CD4-positive, alpha-beta T cell treated with Interleukin-6 for 4 hours (primary cell): Measurements from ENCODE around the gene RNF152.
"Not testable (repeated sequence)": the region's sequence is repeated elsewhere in the genome, so short reads cannot be mapped to it uniquely, and the experiment has no call there.

Source experiments
- DNase-seq: peaks from one replicate; pipeline ENCODE4 v3.0.0-alpha.2; 2020; ENCODE audit warnings: mixed read lengths

Gene RNF152

DNA sequence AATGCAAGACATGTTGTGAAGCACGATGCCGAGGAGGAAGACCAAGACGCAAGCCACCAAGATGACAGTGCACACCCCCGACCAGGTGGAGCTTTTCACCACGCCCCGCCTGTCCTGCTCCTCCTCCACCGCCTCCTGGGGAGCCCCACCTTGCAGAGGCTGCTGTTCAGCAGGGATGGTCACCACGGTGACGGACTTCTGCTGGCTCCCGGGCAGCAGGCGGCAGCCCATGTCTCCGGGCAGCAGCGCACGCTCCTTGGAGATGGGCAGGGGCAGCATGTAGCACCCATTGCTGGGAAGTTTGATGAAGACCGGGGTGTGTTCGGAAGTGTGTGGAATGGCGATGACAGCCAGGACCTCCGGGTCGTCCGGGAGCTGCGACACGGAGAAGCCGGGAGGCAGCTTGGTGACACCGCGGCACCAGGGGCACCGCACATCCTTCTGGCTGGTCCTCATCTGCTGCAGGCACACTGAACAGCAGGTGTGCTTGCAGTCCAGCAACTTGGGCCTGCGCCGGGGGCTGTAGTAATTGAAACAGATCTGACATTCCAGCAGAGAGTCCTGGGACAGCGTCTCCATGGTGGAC lies 76.8 kb downstream of the RNF152 start:
- DNase-seq = no peak

DNA sequence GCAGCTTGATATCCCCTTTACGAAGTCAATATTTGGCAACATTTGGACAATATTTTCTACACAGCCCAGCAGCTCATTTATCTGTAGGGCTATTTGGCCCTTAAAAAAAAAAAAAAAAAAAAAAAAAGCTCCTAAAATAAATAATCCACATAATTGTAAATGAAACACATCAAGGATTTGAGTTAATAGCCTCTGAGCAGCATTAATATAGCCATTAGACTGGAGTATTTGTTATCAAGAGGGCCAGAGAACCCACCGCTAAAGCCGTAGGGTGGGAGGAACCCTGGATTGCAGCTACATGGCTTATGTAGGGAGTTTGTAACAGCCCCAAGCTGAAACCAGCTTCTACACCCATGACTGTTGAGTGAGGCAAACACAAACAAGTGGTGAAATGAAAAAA lies 84.5 kb downstream of the RNF152 start:
- DNase-seq = no peak

DNA sequence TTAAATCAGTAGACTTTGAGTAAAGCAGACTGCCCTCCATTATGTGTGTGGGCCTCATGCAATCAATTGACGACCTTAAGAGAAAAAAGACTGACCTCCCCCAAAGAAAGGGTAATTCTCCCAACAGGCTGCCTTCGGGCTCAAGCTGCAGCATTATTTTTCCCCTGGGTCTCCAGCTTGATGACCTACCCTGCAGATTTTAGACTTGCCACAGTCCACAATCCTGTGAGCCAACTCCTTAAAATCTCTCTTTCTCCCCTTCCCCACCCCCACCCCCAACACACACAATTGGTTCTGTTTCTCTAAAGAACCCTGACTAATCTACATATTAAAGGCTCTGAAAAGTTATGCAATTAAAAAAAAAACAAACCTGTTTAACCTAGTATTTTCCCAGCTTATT lies 89.4 kb downstream of the RNF152 start:
- no peak for DNase-seq

DNA sequence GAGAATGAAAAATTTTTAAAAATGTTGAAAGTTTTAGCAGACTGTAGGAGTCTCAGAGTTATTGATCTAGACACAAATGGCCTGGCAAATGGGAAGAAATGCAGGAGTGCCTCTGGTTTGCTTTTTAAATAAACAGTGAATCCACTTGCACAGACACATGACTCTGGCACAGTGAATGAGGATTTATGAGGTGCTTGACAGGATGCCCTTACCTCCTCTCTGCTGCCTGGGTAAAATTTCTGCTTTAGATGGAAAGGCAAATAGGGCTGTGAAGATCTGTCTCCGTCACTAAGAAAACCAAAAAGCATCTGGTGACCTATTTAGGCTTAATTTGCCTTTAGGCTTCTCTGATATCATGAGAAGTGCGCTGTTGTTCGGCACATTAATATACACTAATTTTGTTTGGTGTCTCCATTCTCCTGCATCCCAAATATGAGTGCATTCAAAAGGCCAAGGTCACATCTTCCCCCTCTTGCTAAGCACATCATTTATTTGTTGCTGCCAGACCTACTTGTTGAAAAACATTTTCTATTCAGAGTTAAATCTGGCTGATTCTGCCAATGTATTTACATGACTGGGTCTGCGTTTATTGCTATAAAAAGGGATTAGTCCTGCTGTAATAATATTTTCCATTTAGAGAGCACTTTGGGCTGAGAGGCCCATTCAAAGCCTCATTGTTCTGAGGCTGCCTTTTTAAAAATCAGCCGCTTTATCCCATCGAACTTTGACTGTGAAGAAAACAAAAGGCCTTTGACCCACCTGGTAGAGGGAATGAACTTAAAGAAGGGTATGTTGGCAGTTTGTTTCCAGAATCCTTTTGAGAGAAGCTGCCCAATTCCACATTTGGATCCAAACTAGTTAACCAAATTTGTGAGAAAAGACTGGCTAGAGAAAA lies 94.9 kb downstream of the RNF152 start:
- no peak for DNase-seq

DNA sequence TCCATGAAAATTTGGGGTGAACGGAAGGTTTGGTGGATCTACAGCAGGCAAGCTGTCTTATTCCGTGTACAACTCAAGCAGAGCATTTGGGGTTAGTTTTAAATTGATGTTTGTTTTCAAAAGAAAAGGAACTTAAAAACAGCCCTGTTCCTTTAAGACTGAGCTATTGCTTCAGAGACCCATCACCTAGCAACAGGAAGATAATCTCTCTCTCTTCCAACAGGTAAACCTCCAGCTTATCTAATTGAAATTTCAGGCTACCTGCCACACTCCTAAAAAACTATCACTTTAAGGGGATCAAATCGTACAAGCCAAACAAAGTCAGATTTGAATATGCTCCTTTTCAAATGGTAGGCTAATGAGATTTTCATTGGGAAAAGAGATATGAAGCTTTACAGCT lies 101.8 kb downstream of the RNF152 start:
- DNase-seq = no peak

DNA sequence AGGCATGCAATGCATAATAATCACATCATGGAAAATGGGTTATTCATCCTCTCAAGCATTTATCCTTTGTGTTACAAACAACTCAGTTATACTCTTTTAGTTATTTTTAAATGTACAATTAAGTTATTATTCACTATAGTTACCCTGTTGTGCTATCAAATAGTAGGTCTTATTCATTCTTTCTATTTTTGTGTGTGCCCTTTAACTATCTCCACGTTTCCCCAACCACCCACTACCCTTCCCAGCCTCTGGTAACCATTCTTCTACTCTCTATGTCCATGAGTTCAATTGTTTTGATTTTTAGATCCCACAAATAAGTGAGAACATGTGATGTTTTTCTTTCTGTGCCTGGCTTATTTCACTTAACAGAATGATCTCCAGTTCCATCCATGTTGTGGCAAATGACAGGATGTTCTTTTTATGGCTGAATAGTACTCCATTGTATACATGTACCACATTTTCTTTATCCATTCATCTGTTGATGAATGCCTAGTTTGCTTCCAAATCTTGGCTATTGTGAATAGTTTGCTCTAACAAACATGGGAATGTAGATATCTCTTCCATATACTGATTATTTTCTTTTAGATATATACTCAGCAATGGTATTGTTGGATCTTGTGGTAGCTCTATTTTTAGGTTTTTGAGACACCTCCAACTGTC lies 105.7 kb downstream of the RNF152 start:
- not testable (repeated sequence) for DNase-seq

DNA sequence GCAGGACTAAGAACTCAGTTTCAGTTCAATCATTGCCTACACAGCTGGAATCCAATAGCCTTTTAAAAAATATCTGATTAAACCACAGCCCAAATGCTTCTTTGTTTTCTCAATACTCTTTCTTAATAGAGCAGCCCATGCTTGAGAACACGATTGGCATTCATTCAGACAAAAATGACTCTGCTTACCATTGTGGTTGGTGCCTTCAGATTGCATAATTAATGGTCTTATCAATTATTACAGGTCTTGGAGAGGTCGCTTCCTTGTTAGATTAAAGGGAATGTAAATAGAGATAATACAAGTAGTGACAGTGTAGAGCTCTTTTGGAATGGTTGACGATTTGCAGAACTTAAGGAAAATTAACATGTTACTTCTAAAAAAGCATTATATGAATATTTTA lies 107.2 kb downstream of the RNF152 start:
- no peak for DNase-seq

DNA sequence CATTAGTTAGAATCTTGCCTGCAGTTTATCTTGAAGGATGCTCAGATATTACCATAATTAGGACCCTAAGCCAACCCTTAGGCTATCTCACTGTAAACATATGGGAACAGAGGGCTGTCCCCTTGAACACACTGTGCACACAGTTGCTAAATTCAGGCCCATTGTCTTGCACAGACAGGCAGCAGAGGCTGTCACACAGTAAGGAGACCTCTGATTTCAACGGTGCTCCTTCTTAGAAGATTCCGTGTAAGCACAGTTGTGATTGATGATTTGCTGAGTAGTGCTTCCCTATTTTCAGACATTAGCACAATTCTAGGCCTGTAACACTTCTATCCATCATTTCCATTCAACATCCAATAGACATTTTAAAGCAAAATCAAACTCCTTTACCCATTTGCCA lies 108.0 kb downstream of the RNF152 start:
- DNase-seq = no peak

DNA sequence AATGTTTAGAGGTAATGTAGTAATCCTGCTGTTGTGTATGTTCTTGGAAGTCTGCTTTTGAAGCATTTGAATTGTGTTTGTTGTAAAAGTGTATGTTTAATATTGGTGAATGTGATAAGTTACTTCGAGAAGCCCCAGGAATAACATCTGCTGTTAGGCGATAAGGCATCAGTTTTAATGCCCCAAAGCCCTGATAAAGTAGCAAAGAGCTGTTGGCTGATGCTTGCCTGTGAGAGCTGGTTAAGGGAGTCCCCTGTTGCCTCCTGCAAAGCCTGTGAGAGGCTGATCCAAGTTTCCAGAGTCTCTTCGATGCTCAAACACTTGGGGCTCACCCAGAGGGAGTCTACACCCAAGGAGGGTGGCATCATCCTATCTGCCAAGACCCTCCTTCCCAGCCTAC lies 110.3 kb downstream of the RNF152 start:
- DNase-seq = no peak

DNA sequence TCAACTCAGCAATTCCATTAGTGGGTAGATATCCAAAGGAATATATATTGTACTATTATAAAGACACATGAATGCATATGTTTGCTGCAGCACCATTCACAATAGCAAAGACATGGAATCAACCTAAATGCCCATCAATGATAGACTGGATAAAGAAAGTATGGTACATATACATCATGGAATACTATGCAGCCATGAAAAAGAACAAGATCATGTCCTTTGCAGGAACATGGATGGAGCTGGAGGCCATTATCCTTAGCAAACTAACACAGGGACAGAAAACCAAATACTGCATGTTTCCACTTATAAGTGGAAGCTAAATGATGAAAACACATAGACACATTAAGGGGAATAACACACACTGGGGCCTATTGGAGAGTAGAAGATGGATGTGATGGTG lies 116.6 kb downstream of the RNF152 start:
- not testable (repeated sequence) for DNase-seq

DNA sequence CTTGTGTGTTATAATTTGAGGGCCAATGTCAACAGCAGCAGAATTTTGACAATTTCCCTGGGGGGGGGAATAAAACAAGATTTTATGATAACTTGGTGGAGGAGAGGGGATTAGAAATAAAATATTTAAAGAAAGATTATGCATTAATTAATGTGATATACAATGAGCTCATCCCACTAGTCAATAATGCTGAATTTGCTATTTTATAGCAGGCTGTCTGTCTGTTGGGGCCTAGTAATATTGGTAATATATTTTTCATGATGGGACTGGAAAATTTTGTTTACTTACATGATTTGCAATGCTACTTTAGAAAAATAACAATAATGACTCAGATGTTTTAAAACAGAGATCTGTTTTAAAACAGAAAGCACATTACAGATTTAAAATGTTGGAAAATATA lies 118.0 kb downstream of the RNF152 start:
- DNase-seq = no peak

DNA sequence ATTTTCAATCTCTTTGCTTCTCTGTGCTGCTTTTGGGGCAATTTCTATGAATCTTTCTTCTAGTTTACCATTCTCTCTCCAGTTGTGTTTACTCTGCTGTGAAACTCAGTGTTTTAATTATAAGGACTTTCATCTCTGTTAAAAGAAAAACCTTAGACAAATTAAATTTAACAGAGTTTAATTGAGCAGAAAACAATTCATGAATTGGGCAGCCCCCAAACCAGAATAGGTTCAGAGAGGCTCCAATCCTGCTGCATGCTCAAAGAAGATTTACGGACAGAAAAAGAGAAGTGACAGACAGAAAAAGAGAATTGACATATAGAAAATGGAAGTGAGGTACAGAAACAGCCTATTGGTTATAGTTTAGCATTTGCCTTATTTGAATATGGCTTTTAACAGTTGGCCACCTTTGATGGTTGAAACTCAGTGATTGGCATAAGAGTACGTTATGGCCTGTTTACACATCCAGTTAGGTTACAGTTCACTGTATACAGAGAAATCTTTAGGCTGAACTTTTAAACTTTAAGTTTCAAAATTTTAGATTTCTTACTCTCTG lies 120.4 kb downstream of the RNF152 start:
- DNase-seq = no peak

DNA sequence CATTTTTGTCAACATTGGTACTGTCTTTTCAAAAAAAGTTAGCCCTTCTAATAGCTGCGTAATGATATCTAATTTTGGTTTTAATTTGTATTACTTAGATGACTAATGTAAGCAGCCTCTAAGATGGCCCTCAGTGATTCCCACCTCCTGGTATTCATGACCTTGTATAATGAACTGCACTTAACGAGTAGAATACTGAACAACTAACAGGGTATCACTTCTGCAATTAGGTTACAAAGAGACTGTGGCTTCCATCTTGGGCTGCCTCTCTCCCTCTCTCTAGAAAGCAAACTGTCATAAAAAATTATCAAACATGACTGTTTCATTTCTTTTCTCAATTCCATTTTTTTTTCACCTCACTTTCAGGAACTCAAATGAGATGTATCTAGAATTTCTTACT lies 120.9 kb downstream of the RNF152 start:
- no peak for DNase-seq

DNA sequence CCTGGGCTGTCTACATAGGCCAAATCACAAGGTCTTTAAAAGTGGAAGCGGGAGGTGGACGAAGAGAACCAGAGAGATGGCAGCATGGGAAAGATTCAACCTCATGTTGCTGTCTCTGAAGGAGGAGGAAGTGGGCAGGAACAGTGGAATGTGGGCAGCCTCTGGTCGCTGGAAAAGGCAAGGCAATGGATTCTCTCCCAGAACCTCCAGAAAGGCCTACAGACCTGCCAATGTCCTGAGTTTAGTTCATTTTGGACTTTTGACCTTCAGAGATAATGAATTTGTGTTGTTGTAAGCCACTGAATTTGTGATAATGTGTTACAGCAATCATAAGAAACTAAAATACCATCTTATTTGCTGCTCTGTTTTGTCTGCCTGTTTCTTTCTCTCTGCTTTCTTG lies 122.5 kb downstream of the RNF152 start:
- DNase-seq = no peak

DNA sequence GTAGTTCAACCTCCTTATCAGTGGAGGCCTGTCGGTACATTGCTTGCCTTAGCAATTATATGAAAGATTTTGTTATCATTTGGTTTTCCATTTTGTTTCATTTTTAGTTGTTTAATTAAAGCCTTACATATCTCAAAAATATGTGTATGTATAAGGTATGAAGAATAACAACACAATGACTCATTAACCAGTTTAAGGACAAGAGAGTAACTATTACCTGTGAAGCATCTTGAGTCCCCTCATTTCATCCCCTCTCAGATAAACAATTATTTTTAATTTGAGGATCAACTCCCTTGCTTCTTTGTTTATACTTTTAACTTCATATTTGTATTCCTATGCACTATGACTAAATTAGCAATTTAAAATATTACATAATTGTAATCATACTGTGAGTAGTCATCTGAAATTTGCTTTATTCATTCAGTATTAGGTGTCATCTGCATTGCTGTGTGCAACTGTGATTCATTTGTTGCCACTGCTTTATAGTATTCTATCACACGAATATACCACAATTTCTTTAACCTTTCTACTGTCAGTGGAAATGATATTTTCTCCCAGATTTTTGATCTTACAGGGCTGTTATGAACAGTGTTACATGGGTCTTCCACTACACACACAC lies 126.4 kb downstream of the RNF152 start:
- no peak for DNase-seq

DNA sequence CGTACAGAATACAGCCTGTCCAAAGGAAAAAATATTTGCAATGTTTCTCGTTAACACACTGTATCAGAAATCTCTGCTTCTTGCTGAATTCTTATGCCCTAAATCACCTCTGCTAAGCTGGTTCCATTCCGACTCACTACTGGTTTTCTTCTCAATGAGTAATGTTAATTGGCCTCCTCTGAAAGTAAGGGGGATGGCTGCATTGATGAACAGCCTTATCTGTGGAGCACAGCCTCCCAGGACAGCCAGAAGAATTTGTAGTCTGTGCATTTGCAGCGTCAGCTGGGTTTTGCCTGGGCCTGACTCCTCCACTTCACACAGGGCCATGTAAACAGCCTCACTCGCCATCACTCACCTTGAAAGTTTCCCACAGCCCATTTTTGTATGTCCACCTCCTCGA lies 127.7 kb downstream of the RNF152 start:
- DNase-seq = no peak

DNA sequence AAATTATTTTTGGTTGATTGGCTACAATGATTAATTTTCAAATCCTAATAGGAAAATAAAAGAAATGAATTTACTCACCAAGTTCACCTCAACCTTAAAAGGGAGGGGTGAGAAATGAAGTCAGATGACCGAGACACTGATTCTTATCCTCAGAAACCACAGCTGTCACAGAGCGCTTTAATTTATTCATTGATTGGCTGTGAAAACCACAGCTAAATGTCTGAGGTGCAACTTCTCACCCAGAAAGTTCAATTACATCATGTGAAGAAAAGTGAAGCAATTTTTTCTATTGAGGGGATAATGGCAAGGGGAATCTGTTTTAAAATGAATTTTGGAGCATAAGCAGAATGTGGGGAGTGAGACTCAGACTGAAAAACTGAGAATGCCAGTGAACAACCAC lies 128.4 kb downstream of the RNF152 start:
- DNase-seq = no peak

DNA sequence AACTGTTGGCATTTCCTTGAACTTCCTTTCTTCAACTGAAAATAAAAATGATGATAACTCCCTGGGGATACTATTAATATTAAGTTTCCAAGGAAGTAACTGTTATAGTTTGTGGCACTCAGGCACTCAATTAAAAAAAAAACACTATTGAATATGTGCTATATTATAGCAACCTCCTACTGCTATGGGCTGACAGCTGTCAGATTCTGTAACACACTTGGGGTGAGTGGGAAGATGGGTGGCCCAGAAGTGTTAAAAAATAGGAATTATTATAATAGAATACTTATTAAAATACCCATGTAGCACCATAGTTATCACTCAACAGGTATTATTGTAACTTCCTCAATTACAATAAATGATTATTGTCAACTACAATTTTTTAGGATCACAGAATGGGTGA lies 130.9 kb downstream of the RNF152 start:
- DNase-seq = no peak
